ENCODE measurements around the gene RPL18.

RPL18 gene

DNA sequence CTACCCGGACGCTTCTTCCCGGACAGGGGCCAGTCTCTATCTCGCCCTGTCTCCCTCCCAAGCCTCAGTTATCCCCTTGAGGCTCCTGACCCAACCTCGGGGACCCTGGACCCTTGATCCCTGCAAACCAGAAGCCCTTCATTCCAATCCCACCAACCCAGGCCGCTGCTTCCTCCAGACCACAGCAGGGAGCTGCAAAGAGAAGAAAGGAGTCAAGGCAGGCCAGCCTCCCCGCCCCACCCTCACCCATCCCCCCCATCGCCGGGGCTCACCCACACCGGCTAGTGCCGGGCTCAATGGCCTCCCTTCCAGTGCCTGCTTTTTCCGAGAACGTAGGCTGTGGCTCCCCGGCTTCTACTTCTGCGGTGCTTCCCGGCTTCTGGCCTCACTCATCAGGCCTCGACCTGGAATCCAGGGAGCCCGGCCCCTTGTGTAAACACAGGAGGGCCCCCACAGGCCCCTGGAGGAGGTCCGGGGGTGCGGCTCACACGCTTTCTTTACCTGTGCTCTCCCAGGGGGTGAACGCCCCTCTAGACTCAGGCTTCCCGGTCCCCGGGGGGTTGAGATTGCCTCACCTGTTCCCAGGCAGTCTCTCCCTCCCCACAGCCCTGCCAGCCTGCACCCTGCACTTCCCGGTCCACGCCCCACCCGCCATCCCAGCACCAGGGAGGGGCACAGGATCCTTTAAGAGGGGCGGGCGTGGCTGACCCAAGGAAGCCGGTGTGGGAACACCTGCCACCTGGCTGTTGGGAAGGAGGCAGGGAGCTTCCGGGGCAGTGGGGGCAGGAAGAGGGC lies 4.3 kb downstream of the RPL18 start, which contains the start of gene FAM83E:
Gene FAM83E, minus strand, starts transcription at position 641 of the 795 bp plus-strand sequence. CDS start 1,704 bp downstream, outside the sequence.
- Histone ChIP-seq H3K9me3 (ENCODE audit: control insufficient read depth, low read length) (no peaks in the 10 kb centered on the region), H3K9ac (ENCODE audit: low read length) (peak within 1 kb of the TSS; percentile 98), H3K36me3 (ENCODE audit: control insufficient read depth, insufficient read depth, low read length) (peaks cover 33% of the 10 kb centered on the region), H3K4me1 (ENCODE audit: control insufficient read depth, insufficient read depth, low read length) (peaks cover 43% of the 10 kb centered on the region), H3K4me3 (ENCODE audit: low read length) (peak within 1 kb of the TSS; percentile 90), H3K27me3 (ENCODE audit: control insufficient read depth, insufficient read depth, low read length) (no peaks in the 10 kb centered on the region)

- Histone ChIP-seq H3K27me3 (ENCODE audit: control insufficient read depth, insufficient read depth, low read length) (no peaks in the 10 kb centered on the region), H3K9ac (ENCODE audit: low read length) (peak overlapping the region; percentile 98), H3K4me3 (ENCODE audit: low read length) (peak overlapping the region; percentile 90), H3K36me3 (ENCODE audit: control insufficient read depth, insufficient read depth, low read length) (peaks cover 33% of the 10 kb centered on the region), H3K9me3 (ENCODE audit: control insufficient read depth, low read length) (no peaks in the 10 kb centered on the region), H3K4me1 (ENCODE audit: control insufficient read depth, insufficient read depth, low read length) (peaks cover 42% of the 10 kb centered on the region)
These were observed 5.0 kb downstream of the RPL18 start for GRCh38 chr19:48613852-48614435.

- Histone ChIP-seq H3K36me3 (ENCODE audit: control insufficient read depth, insufficient read depth, low read length) (peaks cover 33% of the 10 kb centered on the region), H3K9me3 (ENCODE audit: control insufficient read depth, low read length) (no peaks in the 10 kb centered on the region), H3K4me1 (ENCODE audit: control insufficient read depth, insufficient read depth, low read length) (peaks cover 47% of the 10 kb centered on the region), H3K4me3 (ENCODE audit: low read length) (peak overlapping the region; percentile 90), H3K9ac (ENCODE audit: low read length) (peak overlapping the region; percentile 98), H3K27me3 (ENCODE audit: control insufficient read depth, insufficient read depth, low read length) (no peaks in the 10 kb centered on the region)
These were observed 5.7 kb downstream of the RPL18 start for GRCh38 chr19:48613024-48613851.

- H3K4me3 ChIP-seq (ENCODE audit: low read length) = no peak overlapping the region
- H3K36me3 ChIP-seq (ENCODE audit: control insufficient read depth, insufficient read depth, low read length) = peaks cover 26% of the 10 kb centered on the region
- no peak overlapping the region for H3K9ac ChIP-seq (ENCODE audit: low read length)
- H3K4me1 ChIP-seq (ENCODE audit: control insufficient read depth, insufficient read depth, low read length) = peaks cover 36% of the 10 kb centered on the region
- H3K9me3 ChIP-seq (ENCODE audit: control insufficient read depth, low read length) = no peaks in the 10 kb centered on the region
- no peaks in the 10 kb centered on the region for H3K27me3 ChIP-seq (ENCODE audit: control insufficient read depth, insufficient read depth, low read length)
These were observed 7.1 kb downstream of the RPL18 start for GRCh38 chr19:48611872-48612271.

GRCh38 chr19:48609571-48610108 lies 9.3 kb downstream of the RPL18 start:
- Histone ChIP-seq H3K4me1 (ENCODE audit: control insufficient read depth, insufficient read depth, low read length) (peaks cover 16% of the 10 kb centered on the region), H3K9me3 (ENCODE audit: control insufficient read depth, low read length) (no peaks in the 10 kb centered on the region), H3K9ac (ENCODE audit: low read length) (no peak overlapping the region), H3K4me3 (ENCODE audit: low read length) (no peak overlapping the region), H3K27me3 (ENCODE audit: control insufficient read depth, insufficient read depth, low read length) (no peaks in the 10 kb centered on the region), H3K36me3 (ENCODE audit: control insufficient read depth, insufficient read depth, low read length) (peaks cover 6% of the 10 kb centered on the region)

- no peak overlapping the region for H3K9ac ChIP-seq (ENCODE audit: low read length)
- no peaks in the 10 kb centered on the region for H3K27me3 ChIP-seq (ENCODE audit: control insufficient read depth, insufficient read depth, low read length)
- H3K9me3 ChIP-seq (ENCODE audit: control insufficient read depth, low read length) = no peaks in the 10 kb centered on the region
- no peak overlapping the region for H3K4me3 ChIP-seq (ENCODE audit: low read length)
- H3K4me1 ChIP-seq (ENCODE audit: control insufficient read depth, insufficient read depth, low read length) = peaks cover 19% of the 10 kb centered on the region
- peaks cover 6% of the 10 kb centered on the region for H3K36me3 ChIP-seq (ENCODE audit: control insufficient read depth, insufficient read depth, low read length)
These were observed 10.1 kb downstream of the RPL18 start for GRCh38 chr19:48608798-48609263.

DNA sequence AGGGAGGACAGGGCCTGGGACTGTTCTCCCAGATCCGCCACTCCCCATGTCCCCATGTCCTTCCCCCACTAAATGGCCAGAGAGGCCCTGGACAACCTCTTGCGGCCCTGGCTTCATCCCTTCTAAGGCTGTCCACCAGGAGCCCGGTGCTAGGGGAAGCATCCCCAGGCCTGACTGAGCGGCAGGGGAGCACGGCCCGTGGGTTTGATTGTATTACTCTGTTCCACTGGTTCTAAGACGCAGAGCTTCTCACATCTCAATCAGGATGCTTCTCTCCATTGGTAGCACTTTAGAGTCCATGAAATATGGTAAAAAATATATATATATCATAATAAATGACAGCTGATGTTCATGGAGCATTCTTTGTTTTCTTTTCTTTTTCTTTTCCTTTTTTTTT lies 11.6 kb downstream of the RPL18 start:
- H3K4me3 ChIP-seq (ENCODE audit: low read length) = no peak overlapping the region
- H3K9ac ChIP-seq (ENCODE audit: low read length) = no peak overlapping the region
- H3K27me3 ChIP-seq (ENCODE audit: control insufficient read depth, insufficient read depth, low read length) = no peaks in the 10 kb centered on the region
- H3K4me1 ChIP-seq (ENCODE audit: control insufficient read depth, insufficient read depth, low read length) = peaks cover 23% of the 10 kb centered on the region
- H3K9me3 ChIP-seq (ENCODE audit: control insufficient read depth, low read length) = no peaks in the 10 kb centered on the region
- H3K36me3 ChIP-seq (ENCODE audit: control insufficient read depth, insufficient read depth, low read length) = peaks cover 6% of the 10 kb centered on the region

- Histone ChIP-seq H3K4me1 (ENCODE audit: control insufficient read depth, insufficient read depth, low read length) (peaks cover 25% of the 10 kb centered on the region), H3K36me3 (ENCODE audit: control insufficient read depth, insufficient read depth, low read length) (peaks cover 2% of the 10 kb centered on the region)
These were observed 12.3 kb downstream of the RPL18 start, which contains the start of gene SPACA4 for GRCh38 chr19:48606463-48607358. TSS of gene SPACA4 (plus strand) at chr19:48606742. CDS start at chr19:48606979, 237 bp downstream.

DNA sequence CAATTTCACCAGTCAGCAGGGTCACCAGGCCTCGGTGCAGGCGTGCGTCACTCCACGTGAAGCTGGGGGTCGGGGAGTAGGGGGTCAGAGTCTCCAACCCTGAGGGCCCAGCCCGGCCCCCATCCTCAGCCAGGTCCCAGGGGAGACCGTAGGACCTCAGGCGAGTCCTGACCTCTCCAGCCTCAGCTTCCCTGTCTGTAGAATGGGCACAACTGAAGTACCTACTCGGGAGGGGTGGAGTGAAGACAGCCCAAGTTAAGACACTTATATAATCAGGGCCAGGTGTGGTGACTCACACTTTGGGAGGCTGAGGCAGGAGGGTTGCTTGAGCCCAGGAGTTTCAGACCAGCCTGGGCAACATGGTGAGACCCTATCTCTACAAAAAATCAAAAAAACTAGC lies 15.1 kb downstream of the RPL18 start:
- Histone ChIP-seq H3K4me3 (ENCODE audit: low read length) (no peak overlapping the region), H3K4me1 (ENCODE audit: control insufficient read depth, insufficient read depth, low read length) (peaks cover 23% of the 10 kb centered on the region), H3K36me3 (ENCODE audit: control insufficient read depth, insufficient read depth, low read length) (no peaks in the 10 kb centered on the region), H3K9me3 (ENCODE audit: control insufficient read depth, low read length) (no peaks in the 10 kb centered on the region), H3K27me3 (ENCODE audit: control insufficient read depth, insufficient read depth, low read length) (no peaks in the 10 kb centered on the region), H3K9ac (ENCODE audit: low read length) (no peak overlapping the region)

More at GRCh38 chr19:48606463-48607358, 12.3 kb downstream of the RPL18 start, which contains the start of gene SPACA4:
- Histone ChIP-seq H3K4me3 (ENCODE audit: low read length) (no peak within 1 kb of the TSS), H3K9me3 (ENCODE audit: control insufficient read depth, low read length) (no peaks in the 10 kb centered on the region), H3K9ac (ENCODE audit: low read length) (no peak within 1 kb of the TSS), H3K27me3 (ENCODE audit: control insufficient read depth, insufficient read depth, low read length) (no peaks in the 10 kb centered on the region)

- Histone ChIP-seq H3K9me3 (ENCODE audit: control insufficient read depth, low read length) (no peaks in the 10 kb centered on the region), H3K4me1 (ENCODE audit: control insufficient read depth, insufficient read depth, low read length) (peaks cover 19% of the 10 kb centered on the region), H3K4me3 (ENCODE audit: low read length) (no peak overlapping the region), H3K27me3 (ENCODE audit: control insufficient read depth, insufficient read depth, low read length) (no peaks in the 10 kb centered on the region), H3K36me3 (ENCODE audit: control insufficient read depth, insufficient read depth, low read length) (no peaks in the 10 kb centered on the region), H3K9ac (ENCODE audit: low read length) (no peak overlapping the region)
These were observed 15.5 kb downstream of the RPL18 start for GRCh38 chr19:48603449-48603848.

- no peaks in the 10 kb centered on the region for H3K9me3 ChIP-seq (ENCODE audit: control insufficient read depth, low read length)
- peak overlapping the region; percentile 2 for H3K9ac ChIP-seq (ENCODE audit: low read length)
- H3K4me3 ChIP-seq (ENCODE audit: low read length) = no peak overlapping the region
- no peaks in the 10 kb centered on the region for H3K27me3 ChIP-seq (ENCODE audit: control insufficient read depth, insufficient read depth, low read length)
- no peaks in the 10 kb centered on the region for H3K36me3 ChIP-seq (ENCODE audit: control insufficient read depth, insufficient read depth, low read length)
- peaks cover 19% of the 10 kb centered on the region for H3K4me1 ChIP-seq (ENCODE audit: control insufficient read depth, insufficient read depth, low read length)
These were observed 16.0 kb downstream of the RPL18 start for GRCh38 chr19:48603001-48603400.

Measured in mucosa of stomach (tissue), 1 donor.